BLaER1 treated with 17β-estradiol and CSF1 and Interleukin-3, amounts not matched to agents 10 nM and 100 nM (cell line): ENCODE measurements around the gene NEK6.

Experiments used
- H3K27ac ChIP-seq, 11 experiments: shearing (Covaris generic); formaldehyde crosslinking; 2 replicates each; pipeline ENCODE4 v1.8.1; 2022
- H3K27me3 ChIP-seq, 11 experiments: shearing (Covaris generic); formaldehyde crosslinking; 2 replicates each; pipeline ENCODE4 v1.8.1; 2022
- H3K36me3 ChIP-seq, 11 experiments: shearing (Covaris generic); formaldehyde crosslinking; 2 replicates each; pipeline ENCODE4 v1.8.1; 2022
- H3K4me1 ChIP-seq, 10 experiments: shearing (Covaris generic); formaldehyde crosslinking; 2 replicates each; pipeline ENCODE4 v1.8.1; 2022
- H3K4me2 ChIP-seq, 11 experiments: shearing (Covaris generic); formaldehyde crosslinking; 2 replicates each; pipeline ENCODE4 v1.8.1; 2022
- H3K4me3 ChIP-seq, 10 experiments: shearing (Covaris generic); formaldehyde crosslinking; 2 replicates each; pipeline ENCODE4 v1.8.1; 2022
- H3K9ac ChIP-seq, 11 experiments: shearing (Covaris generic); formaldehyde crosslinking; 2 replicates each; pipeline ENCODE4 v1.8.1; 2022
- H3K9me3 ChIP-seq, 11 experiments: shearing (Covaris generic); formaldehyde crosslinking; replicated peaks in 1 of 11; 2 replicates each; pipeline ENCODE4 v1.8.1; 2022
- H4K20me1 ChIP-seq, 11 experiments: shearing (Covaris generic); formaldehyde crosslinking; 2 replicates each; pipeline ENCODE4 v1.8.1; 2022
- Cebpa-rat ChIP-seq, 11 experiments: shearing (Covaris generic); IDR thresholded peaks; 2 replicates each; pipeline ENCODE4 v1.8.1; 2022

NEK6 gene

DNA sequence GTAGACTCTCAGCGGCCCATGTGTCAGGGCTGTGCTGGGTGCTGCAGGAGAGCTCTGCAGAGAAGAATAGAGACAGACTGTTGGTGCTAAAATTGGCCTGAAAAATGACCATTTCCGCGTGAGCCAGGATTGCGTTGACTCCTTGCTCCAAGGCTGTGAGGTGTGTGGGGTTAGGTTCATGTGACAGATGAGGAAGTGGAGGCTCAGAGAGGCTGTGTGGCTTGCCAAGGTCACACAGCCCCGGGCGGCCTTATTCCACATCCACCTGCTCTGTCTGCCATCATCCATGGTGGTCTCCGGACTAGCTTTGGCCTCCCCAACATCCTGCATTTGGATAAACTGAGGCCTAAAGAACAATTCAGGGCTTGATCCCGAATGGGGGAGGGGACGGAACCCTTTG is 15.2 kb downstream of the NEK6 start:
- Histone ChIP-seq H3K9me3 (no peaks in the 10 kb centered on the region), H3K36me3 (peaks cover 5 to 47% (median 24%) of the 10 kb centered on the region in 11 experiments; a peak in 16 of 22 replicates), H3K4me2 (0 out of 22 replicates have a peak overlapping the region, but pooled peaks of 1 of the 11 experiments have one; percentile 5), H3K4me1 (peaks cover 45 to 97% (median 68%) of the 10 kb centered on the region in 10 experiments), H4K20me1 (peaks cover 99 to 100% (median 100%) of the 10 kb centered on the region in 11 experiments), H3K4me3 (no peak overlapping the region), H3K27ac (no peak overlapping the region), H3K27me3 (no peaks in the 10 kb centered on the region), H3K9ac (no peak overlapping the region)
- no peak for TF ChIP-seq Cebpa-rat (IDR thresholded peaks at IDR 0.05)

DNA sequence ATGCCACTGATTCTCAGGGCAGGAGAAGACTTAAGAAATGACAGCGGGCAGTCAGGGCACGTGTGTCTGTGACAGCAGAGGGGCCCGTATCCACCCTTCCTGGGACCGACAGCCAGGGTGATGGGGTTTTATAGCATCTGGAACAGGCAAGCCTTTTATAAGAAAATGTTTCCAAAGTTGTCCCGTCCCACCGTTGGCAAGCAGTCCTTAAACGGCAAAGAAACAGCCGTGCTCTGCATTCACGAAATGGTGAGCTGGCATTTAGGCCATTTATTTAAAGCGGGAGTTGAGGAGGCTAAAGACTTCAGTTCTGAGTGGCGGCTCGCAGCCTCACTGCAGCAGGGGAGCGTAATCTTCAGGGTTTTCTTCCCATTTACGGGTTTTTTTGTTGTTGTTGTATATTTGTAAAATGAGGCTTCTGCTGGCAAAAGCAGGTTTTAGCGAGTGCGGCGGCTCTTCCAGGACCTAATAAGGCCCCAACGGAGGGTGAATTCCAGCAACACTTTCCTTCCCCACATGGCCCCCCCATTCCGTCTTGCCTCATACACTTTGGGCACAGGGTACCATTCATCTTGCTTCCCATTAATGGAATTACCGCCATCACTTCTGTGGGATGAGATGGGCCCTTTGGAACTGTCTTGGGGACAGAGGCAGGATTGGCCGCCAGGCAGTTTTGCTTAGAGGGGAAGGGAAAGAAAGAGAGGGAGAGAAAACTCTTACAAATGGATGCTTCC is 15.8 kb downstream of the NEK6 start:
- Histone ChIP-seq H4K20me1 (peaks cover 99 to 100% (median 100%) of the 10 kb centered on the region in 11 experiments), H3K9ac (peak overlapping the region in 1 of 11 experiments; percentile 6; a peak in 2 of 22 replicates)

DNA sequence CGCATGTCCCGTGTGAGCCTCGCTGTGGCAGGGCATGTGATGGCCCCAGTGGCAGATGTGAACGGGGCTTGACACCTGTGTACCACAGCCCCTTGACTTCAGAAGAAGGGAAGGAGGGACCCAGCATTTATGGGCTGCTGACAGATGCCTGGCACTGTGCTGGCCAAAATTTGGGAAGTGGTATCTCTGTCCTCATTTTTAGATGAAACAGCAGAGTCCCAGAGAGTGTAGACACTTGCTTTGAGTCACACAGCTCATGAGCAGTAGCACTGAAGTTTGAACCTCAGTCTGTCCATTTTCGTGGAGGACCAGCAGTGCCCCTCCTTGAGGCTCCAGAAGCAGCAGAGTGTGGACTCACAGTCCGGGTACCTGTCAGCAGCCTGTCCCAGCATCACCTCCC is 16.5 kb downstream of the NEK6 start:
- Histone ChIP-seq H3K27me3 (no peaks in the 10 kb centered on the region), H3K9me3 (no peaks in the 10 kb centered on the region), H4K20me1 (peaks cover 98 to 100% (median 100%) of the 10 kb centered on the region in 11 experiments), H3K36me3 (peaks cover 0 to 47% (median 20%) of the 10 kb centered on the region in 11 experiments; a peak in 14 of 22 replicates), H3K4me1 (peaks cover 44 to 95% (median 67%) of the 10 kb centered on the region in 10 experiments), H3K27ac (no peak overlapping the region), H3K9ac (peak overlapping the region in 1 of 11 experiments; percentile 6; a peak in 2 of 22 replicates), H3K4me3 (no peak overlapping the region), H3K4me2 (peak overlapping the region in 5 of 11 experiments; percentile 13 to 69 (median 20); a peak in 5 of 22 replicates)
- TF ChIP-seq Cebpa-rat (IDR thresholded peaks at IDR 0.05): no peak

More for the DNA sequence above, 15.8 kb downstream of the NEK6 start:
- H3K4me3 ChIP-seq: no peak overlapping the region
- H3K27ac ChIP-seq: no peak overlapping the region
- H3K4me2 ChIP-seq: peak overlapping the region in 5 of 11 experiments; percentile 13 to 69 (median 20); a peak in 5 of 22 replicates
- peaks cover 44 to 97% (median 68%) of the 10 kb centered on the region in 10 experiments for H3K4me1 ChIP-seq
- H3K27me3 ChIP-seq: no peaks in the 10 kb centered on the region
- no peaks in the 10 kb centered on the region for H3K9me3 ChIP-seq
- peaks cover 5 to 47% (median 21%) of the 10 kb centered on the region in 11 experiments; a peak in 16 of 22 replicates for H3K36me3 ChIP-seq
- no peak for TF ChIP-seq Cebpa-rat (IDR thresholded peaks at IDR 0.05)

DNA sequence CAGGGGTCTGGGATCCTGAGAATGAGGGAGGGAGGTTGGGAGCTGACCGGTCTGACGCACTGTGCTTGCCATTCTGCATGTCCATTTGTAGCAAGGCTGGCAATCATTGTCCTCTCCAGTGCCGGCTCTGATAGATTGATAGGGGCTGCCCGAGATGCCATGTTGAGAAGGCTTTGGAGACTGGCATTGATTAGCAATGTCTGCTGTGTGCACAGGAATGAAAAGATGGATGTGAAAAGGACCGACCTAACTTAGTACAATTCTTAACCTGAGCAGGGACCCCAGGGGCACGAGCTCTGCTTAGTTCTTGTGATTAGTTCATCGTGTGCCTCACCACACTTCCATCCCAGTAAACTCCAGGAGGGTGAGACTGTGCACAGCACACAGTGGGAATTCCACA is 17.0 kb downstream of the NEK6 start:
- Histone ChIP-seq H3K36me3 (peaks cover 0 to 46% (median 17%) of the 10 kb centered on the region in 11 experiments; a peak in 14 of 22 replicates), H4K20me1 (peaks cover 94 to 100% (median 100%) of the 10 kb centered on the region in 11 experiments), H3K4me3 (no peak overlapping the region), H3K4me1 (peaks cover 49 to 96% (median 70%) of the 10 kb centered on the region in 10 experiments), H3K9ac (no peak overlapping the region), H3K9me3 (no peaks in the 10 kb centered on the region), H3K27me3 (no peaks in the 10 kb centered on the region), H3K27ac (no peak overlapping the region), H3K4me2 (peak overlapping the region in 4 of 11 experiments; percentile 13 to 69 (median 32); a peak in 4 of 22 replicates)
- no peak for TF ChIP-seq Cebpa-rat (IDR thresholded peaks at IDR 0.05)

DNA sequence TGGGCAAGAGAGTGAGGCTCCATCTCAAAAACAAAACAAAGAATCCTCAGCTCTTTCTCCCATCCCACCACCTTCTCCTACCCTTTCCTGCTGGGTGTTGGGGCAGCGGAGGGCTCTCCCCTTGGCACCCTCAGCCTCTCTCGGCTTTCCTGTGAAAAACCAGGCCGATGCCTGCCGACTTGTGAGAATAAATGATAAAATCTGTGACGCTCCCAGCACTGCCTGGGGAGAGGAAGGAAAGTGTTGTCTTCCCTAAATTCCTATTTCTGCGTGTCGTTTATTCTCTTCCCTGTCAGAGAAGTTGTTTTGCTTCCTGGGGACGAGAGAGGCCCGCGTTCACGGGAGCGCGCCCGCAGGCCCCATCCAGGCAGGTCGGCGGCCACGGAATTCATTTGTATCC is 19.7 kb downstream of the NEK6 start:
- Histone ChIP-seq H3K4me3 (no peak overlapping the region), H3K27ac (peak overlapping the region in 7 of 11 experiments; percentile 1 to 65 (median 25); a peak in 7 of 22 replicates), H3K4me2 (peak overlapping the region in 8 of 11 experiments; percentile 5 to 47 (median 31); a peak in 6 of 22 replicates), H3K4me1 (peaks cover 57 to 97% (median 85%) of the 10 kb centered on the region in 10 experiments), H3K9ac (peak overlapping the region in 1 of 11 experiments; percentile 29; a peak in 2 of 22 replicates), H3K27me3 (no peaks in the 10 kb centered on the region), H3K36me3 (peaks cover 0 to 27% (median 8%) of the 10 kb centered on the region in 11 experiments; a peak in 10 of 22 replicates), H3K9me3 (peaks cover 0 to 4% (median 0%) of the 10 kb centered on the region in 11 experiments; a peak in 1 of 22 replicates), H4K20me1 (peaks cover 67 to 100% (median 100%) of the 10 kb centered on the region in 11 experiments; a peak in 21 of 22 replicates)
- TF ChIP-seq Cebpa-rat (IDR thresholded peaks at IDR 0.05): no peak

DNA sequence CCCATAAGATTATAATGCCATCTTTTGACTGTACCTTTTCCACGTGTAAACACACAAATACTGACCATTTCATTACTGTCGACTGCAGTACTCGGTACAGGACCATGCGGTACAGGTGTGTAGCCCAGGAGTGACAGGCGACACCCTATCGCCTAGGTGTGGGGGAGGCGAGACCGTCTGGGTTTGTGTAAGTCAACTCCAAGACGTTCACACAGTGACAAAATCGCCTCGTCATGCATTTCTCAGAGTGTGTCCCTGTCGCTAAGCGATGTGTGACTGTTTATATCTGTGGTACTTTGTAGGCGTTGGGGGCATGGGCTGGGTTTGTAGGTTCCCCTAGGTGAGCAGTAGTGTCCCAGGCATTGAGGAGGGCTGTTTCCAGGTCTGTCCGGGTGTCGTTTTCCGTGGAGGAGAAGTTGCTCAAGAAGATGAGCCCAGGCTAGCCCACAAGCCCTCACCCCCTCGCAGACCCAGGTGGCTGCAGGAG is 20.3 kb downstream of the NEK6 start:
- Histone ChIP-seq H3K4me3 (no peak overlapping the region), H3K4me1 (peaks cover 60 to 97% (median 87%) of the 10 kb centered on the region in 10 experiments), H4K20me1 (peaks cover 60 to 100% (median 100%) of the 10 kb centered on the region in 11 experiments; a peak in 21 of 22 replicates), H3K4me2 (peak overlapping the region in 10 of 11 experiments; percentile 5 to 47 (median 30); a peak in 15 of 22 replicates), H3K27me3 (no peaks in the 10 kb centered on the region), H3K27ac (peak overlapping the region in 8 of 11 experiments; percentile 1 to 65 (median 38); a peak in 11 of 22 replicates), H3K36me3 (peaks cover 0 to 24% (median 3%) of the 10 kb centered on the region in 11 experiments; a peak in 7 of 22 replicates), H3K9me3 (peaks cover 0 to 4% (median 0%) of the 10 kb centered on the region in 11 experiments; a peak in 1 of 22 replicates), H3K9ac (peak overlapping the region in 1 of 11 experiments; percentile 29; a peak in 1 of 22 replicates)
- no peak for TF ChIP-seq Cebpa-rat (IDR thresholded peaks at IDR 0.05)

DNA sequence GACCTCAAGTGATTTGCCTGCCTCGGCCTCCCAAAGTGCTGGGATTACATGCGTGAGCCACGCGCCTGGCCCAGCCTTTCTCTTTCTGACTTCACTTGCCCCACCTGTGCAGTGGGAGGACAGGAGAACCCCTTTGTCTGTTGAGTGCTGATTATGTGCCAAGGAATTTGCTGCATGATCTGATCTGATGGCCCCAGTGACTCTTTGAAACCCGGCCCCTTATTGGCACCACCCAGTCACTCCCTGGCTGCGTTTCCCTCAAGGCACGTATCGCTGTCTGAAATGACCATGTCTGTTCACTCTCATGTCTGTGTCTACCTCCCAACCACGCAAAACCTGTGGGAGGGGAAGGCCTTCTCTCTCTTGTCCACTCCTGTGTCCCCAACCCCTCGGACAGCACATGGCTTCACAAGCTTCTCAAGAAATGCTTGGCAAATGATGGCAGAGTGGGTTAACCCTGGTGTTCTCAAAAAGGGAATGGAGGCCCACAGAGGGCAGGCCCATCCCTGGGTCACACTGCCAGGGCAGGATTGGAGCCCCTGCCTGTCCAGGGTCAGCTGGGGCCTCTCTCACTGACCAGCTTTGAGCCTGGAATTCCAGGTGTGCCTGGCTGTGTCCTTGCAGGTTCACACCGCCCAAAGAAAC is 21.9 kb downstream of the NEK6 start:
- Histone ChIP-seq H3K36me3 (peaks cover 0 to 14% (median 3%) of the 10 kb centered on the region in 11 experiments; a peak in 7 of 22 replicates), H3K9ac (peak overlapping the region in 3 of 11 experiments; percentile 10 to 24 (median 11); a peak in 3 of 22 replicates), H3K27me3 (no peaks in the 10 kb centered on the region), H3K9me3 (peaks cover 0 to 4% (median 0%) of the 10 kb centered on the region in 11 experiments; a peak in 1 of 22 replicates), H4K20me1 (peaks cover 44 to 100% (median 100%) of the 10 kb centered on the region in 11 experiments; a peak in 21 of 22 replicates), H3K4me1 (peaks cover 68 to 97% (median 89%) of the 10 kb centered on the region in 10 experiments), H3K27ac (peak overlapping the region in 6 of 11 experiments; percentile 6 to 25 (median 14); a peak in 7 of 22 replicates), H3K4me3 (no peak overlapping the region), H3K4me2 (peak overlapping the region; percentile 44 to 98 (median 93); a peak in 21 of 22 replicates)
- no peak for TF ChIP-seq Cebpa-rat (IDR thresholded peaks at IDR 0.05)

DNA sequence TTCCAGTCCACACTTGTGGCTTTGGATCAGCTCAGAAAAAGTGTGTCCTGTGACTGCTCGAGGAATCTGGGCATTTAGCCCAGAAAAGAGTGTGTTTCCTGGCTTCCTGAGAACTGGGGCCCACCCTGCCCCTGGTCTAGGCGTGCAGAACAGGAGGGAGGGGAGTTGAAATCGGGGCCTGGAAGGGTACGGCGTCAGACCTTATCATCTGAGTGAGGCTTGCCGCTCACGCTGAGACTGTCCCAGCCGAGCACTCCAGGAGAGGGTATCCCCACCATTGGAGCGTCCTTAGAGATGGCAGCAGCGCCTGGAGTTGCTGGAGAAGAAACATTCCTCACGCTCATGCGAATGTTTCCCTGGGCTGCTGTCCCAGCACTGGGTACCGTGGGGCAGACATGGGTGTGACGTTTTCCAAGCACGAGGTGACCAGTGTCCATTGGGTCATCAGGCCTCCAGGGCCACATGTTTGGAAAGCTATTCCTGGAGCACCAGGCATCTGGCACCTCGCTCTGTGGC is 22.5 kb downstream of the NEK6 start:
- peak overlapping the region; percentile 44 to 98 (median 93); a peak in 20 of 22 replicates for H3K4me2 ChIP-seq
- TF ChIP-seq Cebpa-rat (IDR thresholded peaks at IDR 0.05): no peak
- H3K4me1 ChIP-seq: peaks cover 74 to 98% (median 90%) of the 10 kb centered on the region in 10 experiments

More for the DNA sequence above, 22.5 kb downstream of the NEK6 start:
- Histone ChIP-seq H4K20me1 (peaks cover 39 to 100% (median 100%) of the 10 kb centered on the region in 11 experiments; a peak in 21 of 22 replicates), H3K4me3 (no peak overlapping the region), H3K9me3 (peaks cover 0 to 4% (median 0%) of the 10 kb centered on the region in 11 experiments; a peak in 1 of 22 replicates), H3K36me3 (peaks cover 0 to 14% (median 3%) of the 10 kb centered on the region in 11 experiments; a peak in 7 of 22 replicates), H3K9ac (peak overlapping the region in 3 of 11 experiments; percentile 10 to 24 (median 11); a peak in 3 of 22 replicates), H3K27ac (peak overlapping the region in 6 of 11 experiments; percentile 6 to 73 (median 14); a peak in 6 of 22 replicates), H3K27me3 (no peaks in the 10 kb centered on the region)
